Measurements from ENCODE around the gene POLA2.

DNA sequence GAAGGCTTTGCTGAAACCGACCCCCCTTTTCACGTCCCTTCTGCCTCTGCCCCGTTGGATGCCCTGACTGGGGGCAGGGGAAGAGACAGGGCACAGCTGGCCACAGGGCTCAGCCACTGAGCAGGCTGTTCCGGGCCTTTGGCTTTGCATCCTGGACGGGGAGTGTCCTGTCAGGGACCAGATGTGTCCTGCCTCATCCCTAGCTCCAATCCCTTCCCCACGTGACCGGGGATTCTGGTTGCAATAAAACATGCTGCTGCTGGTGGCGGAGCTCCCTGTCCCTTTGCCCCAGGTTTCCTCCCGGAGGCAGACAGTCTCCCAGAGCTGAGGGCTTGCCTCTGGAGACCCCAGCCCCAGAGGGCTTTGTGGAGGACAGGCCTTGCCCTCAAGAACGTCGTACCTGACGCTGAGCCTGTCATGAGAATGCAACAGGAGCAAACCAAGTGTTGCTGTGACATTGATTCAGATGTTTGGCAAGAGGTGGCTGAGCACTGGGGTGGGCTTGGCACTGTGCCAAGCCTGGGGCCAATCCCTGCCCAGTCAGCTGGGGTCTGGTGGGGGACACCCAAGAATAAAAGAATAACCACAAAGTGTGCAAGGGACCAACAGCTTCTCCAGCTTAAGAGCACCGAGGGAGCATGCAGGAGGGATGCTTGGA is 60.2 kb downstream of the POLA2 start:
- TF ChIP-seq, protein P1, sequence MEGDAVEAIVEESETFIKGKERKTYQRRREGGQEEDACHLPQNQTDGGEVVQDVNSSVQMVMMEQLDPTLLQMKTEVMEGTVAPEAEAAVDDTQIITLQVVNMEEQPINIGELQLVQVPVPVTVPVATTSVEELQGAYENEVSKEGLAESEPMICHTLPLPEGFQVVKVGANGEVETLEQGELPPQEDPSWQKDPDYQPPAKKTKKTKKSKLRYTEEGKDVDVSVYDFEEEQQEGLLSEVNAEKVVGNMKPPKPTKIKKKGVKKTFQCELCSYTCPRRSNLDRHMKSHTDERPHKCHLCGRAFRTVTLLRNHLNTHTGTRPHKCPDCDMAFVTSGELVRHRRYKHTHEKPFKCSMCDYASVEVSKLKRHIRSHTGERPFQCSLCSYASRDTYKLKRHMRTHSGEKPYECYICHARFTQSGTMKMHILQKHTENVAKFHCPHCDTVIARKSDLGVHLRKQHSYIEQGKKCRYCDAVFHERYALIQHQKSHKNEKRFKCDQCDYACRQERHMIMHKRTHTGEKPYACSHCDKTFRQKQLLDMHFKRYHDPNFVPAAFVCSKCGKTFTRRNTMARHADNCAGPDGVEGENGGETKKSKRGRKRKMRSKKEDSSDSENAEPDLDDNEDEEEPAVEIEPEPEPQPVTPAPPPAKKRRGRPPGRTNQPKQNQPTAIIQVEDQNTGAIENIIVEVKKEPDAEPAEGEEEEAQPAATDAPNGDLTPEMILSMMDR (IDR thresholded peaks at IDR 0.05; ENCODE audit: low read depth, low read length) = no peak
- TF ChIP-seq POLR2A (IDR thresholded peaks at IDR 0.05; ENCODE audit: extremely low read depth, insufficient read length) (no peak), MYC (IDR thresholded peaks at IDR 0.05; ENCODE audit: low read depth, low read length) (no peak)
- TF ChIP-seq, protein P2, sequence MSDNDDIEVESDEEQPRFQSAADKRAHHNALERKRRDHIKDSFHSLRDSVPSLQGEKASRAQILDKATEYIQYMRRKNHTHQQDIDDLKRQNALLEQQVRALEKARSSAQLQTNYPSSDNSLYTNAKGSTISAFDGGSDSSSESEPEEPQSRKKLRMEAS (IDR thresholded peaks at IDR 0.05; ENCODE audit: low read depth, low read length) = no peak
